HepG2 (cell line): Measurements from ENCODE around the gene AP2B1.

Source experiments
- CBX5 ChIP-seq: sonication (generic); formaldehyde crosslinking; IDR thresholded peaks from 2 replicates; pipeline ENCODE4 v1.4.0; 2020; ENCODE audit warnings: missing genetic modification reagents, borderline replicate concordance
- MIER2 ChIP-seq: IDR thresholded peaks from 2 replicates; pipeline ENCODE4 v1.6.1; 2016; ENCODE audit warnings: missing biosample characterization, missing genetic modification reagents
- MTF1 ChIP-seq: sonication (generic); formaldehyde crosslinking; IDR thresholded peaks from 2 replicates; pipeline ENCODE4 v1.5.0; 2020; ENCODE audit warnings: missing genetic modification reagents
- REPIN1 ChIP-seq: sonication (generic); formaldehyde crosslinking; IDR thresholded peaks from 2 replicates; pipeline ENCODE4 v1.8.0; 2022; ENCODE audit warnings: missing genetic modification reagents, low read depth, mild to moderate bottlenecking, borderline replicate concordance
- ZBTB7A ChIP-seq: sonication (generic); formaldehyde crosslinking; IDR thresholded peaks from 2 replicates; pipeline ENCODE4 v1.8.0; 2022; ENCODE audit warnings: mild to moderate bottlenecking, missing genetic modification reagents
- ZKSCAN1 ChIP-seq: fragments of 150-350 bp; IDR thresholded peaks from 2 replicates; pipeline ENCODE4 v1.6.1; 2014; ENCODE audit warnings: low read length
- ZNF224 ChIP-seq: sonication (generic); formaldehyde crosslinking; IDR thresholded peaks from 2 replicates; pipeline ENCODE4 v1.5.0; 2020; ENCODE audit warnings: mild to moderate bottlenecking, missing genetic modification reagents

DNA sequence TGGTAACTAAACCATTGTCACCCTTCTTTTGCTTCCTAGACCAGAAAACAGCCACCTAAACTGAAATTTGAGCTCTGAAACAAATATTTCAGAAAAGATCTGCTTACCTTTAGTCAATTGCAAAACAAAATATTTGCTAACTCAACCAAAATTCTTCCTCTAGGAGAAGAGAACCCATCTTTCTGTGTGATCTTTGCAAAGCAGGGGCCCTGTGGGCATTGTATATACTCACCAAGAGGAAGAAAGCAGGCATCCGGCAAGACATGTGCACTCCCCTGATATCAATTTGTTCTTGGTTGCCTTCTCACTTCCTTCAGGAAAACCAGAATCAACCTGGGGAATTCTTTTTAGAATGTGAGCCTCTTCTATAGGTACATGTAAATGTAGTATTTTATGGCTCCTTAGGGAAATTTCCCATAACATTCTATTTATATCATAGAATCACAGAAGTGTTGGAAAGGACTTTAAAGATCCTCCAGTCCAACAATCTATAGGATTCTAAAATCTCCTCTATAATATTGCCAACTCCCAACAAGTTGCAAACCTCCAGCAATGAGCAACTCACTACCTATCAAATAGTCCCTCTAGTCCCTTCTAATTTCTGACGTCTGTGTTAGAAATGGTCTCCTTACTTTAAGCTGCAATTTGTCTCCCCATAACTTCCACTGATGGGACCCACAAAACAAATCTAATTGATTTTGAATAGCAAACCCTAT is 27.5 kb upstream of the AP2B1 start:
- TF ChIP-seq ZKSCAN1 (no peak), REPIN1 (CRISPR knock-in tag) (no peak), ZBTB7A (no peak), CBX5 (CRISPR knock-in tag) (no peak), MTF1 (CRISPR knock-in tag) (no peak), MIER2 (CRISPR knock-in tag) (no peak), ZNF224 (CRISPR knock-in tag) (no peak)
